Lower leg skin (tissue), 3 donors: ENCODE data around the gene NDUFA7.

Experiments used
- POLR2A ChIP-seq, 2 donors: fragments of 450-650 bp; IDR thresholded peaks; one replicate each; pipeline ENCODE4 v1.6.1; 2016 to 2017; ENCODE audit warnings: antibody characterized with exemption in 2 of 2, mild to moderate bottlenecking in 1 of 2, moderate library complexity in 1 of 2
- TF ChIP-seq, protein P1 (sequence below), 3 donors: fragments of 450-650 bp; IDR thresholded peaks; one replicate each; pipeline ENCODE4 v1.5.1; 2016; ENCODE audit warnings: antibody characterized with exemption in 3 of 3, mild to moderate bottlenecking in 3 of 3, moderate library complexity in 2 of 3

DNA sequence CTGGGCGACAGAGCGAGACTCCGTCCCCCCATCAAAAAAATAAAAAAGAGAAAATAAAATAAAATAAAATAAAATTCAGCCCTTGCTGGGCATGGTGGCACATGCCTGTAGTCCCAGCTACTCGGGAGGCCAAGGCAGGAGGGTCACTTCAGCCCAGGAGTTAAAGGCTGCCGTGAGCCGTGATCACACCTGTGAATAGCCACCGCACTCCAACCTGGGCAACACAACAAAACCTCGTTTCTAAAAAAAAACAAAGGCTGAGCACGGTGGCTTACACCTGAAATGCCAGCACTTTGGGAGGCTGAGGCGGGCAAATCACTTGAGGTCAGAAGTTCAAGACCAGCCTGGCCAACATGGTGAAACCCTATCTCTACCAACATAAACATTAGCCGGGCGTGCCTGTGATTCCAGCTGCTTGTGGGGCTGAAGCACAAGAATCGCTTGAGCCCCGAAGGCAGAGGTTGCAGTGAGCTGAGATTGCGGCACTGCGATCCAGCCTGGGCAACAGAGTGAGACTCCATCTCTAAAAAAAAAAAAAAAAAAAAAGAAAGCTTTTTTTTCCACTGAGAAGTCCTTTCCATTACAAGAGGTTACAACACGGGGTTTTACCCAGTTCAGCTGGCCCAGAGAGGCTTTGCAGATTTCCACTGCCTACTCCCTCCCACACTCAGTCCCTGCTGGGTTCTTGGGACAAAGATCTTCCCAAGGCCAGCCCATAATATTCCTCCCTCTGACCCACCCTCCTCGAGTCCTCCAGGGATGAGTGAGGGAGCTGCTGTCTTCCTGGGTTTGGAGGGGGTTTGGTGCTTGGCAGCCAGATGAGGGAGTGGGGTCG is 49.2 kb upstream of the NDUFA7 start:
- no peak for TF ChIP-seq POLR2A (IDR thresholded peaks at IDR 0.05)
- TF ChIP-seq, protein P1, sequence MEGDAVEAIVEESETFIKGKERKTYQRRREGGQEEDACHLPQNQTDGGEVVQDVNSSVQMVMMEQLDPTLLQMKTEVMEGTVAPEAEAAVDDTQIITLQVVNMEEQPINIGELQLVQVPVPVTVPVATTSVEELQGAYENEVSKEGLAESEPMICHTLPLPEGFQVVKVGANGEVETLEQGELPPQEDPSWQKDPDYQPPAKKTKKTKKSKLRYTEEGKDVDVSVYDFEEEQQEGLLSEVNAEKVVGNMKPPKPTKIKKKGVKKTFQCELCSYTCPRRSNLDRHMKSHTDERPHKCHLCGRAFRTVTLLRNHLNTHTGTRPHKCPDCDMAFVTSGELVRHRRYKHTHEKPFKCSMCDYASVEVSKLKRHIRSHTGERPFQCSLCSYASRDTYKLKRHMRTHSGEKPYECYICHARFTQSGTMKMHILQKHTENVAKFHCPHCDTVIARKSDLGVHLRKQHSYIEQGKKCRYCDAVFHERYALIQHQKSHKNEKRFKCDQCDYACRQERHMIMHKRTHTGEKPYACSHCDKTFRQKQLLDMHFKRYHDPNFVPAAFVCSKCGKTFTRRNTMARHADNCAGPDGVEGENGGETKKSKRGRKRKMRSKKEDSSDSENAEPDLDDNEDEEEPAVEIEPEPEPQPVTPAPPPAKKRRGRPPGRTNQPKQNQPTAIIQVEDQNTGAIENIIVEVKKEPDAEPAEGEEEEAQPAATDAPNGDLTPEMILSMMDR (IDR thresholded peaks at IDR 0.05): no peak
